Stimulated activated CD4-positive, alpha-beta T cell treated with anti-CD3 and anti-CD28 coated beads, Interleukin-1b, Interleukin-23, amount 100 ng/mL, for 48 hours (primary cell): ENCODE data around the gene CASP6.

ENCODE experiments used
- DNase-seq: peaks from one replicate; pipeline ENCODE4 v3.0.0-alpha.2; 2020

CASP6 gene

DNA sequence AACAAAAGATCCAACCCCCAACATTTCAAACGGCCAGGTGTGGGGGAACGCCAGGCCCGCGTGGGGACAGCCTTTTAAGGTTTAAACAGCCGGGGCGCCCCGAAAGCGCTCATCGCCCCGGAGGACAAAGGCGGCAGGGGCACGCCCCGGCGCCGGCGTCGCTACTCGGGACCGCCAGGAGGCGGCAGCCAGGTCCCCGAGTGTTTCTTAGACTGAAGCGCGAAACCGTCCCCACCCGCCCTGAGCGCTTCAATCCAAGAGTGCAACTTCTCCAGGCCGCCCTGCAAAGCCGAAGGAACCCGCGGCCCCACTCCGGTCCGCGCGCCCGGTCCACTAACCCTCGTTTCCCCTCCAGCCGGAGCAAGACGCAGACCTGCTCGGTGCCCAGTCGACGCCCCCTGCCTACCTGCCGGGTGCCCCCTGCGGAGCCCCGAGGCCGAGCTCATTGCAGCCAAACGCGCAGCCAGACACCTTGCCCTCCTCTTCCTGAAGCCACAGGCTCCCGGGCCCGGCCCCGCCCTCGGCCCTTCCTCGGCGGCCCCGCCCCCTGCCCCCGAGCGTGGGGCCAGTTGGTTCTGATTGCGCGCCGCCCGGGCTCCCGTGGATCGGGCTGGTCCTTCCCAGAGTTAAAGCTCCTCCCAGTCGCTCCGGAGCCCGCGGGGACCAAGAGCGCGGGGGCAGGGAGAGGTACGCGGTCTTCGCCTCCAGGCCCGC lies at the start of gene CASP6:
Gene CASP6, minus strand, starts transcription at position 496 of the 714 bp plus-strand sequence. Its CDS starts 50 bp downstream, at position 446.
- DNase-seq = peak; percentile 66

DNA sequence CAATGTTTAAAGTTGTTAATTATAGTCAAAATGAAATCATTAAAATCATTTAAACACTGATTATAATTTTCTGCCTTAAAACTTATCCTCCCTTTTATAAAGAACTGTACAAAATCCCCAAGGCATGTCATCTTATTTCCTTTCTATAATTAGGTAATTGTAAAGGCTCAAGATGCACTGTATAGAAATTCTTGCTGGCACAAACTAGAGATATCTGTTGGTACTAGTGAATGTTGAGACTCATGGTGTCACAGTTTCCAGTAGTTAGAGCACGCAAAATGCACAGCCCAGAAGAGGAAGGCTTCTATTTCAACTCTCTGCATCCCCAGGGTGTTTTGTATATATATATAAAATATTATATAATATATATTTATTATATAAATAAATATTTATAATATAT lies 49.3 kb upstream of the CASP6 start:
- DNase-seq = no peak

DNA sequence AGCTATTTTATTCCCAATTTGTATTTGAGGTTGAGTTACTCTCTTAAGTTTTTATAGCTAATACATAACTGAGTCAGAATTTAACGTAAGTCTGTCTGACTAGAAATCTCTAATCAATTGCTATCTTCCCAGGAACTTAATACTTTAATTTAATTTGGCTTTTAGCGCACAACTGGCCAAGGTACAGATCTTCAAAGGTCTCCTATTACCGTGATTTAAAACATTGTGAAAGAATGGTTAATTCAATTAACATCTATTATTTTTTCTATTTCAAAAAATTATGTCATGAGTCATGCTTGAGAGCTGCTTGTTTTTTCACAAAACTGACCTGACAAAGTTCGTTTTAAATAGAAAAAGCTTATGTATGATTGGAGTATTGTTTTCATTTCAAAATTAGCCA lies 48.6 kb upstream of the CASP6 start:
- DNase-seq = no peak

DNA sequence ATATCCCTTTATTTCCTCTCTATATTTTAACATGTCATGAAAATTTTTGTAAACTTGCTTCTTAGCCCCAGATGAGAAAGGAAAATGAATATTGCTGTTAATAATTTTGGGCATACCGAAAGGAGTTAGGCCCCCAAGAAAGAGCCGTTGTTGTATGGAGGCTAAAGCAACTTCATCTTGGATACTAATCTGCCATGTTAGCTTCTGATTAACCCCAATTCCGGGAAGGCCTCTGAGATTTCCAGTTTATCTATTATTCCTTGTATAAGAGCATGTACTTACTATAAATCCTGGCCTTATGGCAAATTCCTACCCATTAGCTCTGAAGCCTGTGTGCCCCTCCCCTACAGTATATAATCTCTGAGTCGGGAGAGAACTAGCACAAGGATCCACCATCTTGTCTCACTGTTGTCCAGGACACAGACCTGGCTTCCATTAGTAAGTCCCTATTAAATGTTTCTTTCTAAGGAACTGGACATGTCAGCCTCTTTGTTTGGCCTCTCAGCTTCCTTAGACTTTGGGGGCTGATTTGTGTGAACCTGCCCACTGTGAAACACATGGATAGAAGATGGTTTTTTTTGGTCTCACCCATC lies 47.5 kb upstream of the CASP6 start:
- DNase-seq = no peak

DNA sequence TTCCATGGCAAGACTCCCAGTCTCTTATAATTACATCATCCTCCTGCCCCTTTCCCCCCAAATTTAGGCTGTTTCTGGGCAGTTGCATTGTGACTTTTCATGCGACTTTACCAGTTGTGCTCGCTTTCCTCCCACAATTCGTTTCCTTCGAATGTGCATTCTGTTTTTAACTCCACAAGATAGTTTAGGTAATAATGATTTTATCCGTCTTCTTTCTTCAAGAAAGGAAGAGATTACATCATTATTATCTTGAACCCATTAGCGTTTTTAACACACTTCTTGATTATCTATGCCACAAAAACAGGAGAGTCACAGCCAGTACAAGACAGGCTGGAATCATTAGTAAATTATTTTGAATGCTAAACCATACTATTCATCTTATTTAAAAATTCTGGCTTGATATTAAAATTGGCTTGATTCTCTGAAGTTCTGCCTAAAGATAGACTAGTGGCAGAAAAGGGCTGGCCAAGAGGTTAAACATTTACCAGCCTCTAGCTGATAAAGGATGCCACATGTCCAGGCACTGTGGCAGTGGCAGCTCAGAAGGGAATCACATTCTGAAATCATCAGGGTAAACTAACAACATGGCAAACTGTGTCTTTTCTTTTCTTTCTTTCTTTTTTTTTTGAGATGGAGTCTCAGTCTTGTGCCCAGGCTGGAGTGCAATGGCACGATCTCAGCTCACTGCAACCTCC lies 46.3 kb upstream of the CASP6 start:
- DNase-seq = no peak

DNA sequence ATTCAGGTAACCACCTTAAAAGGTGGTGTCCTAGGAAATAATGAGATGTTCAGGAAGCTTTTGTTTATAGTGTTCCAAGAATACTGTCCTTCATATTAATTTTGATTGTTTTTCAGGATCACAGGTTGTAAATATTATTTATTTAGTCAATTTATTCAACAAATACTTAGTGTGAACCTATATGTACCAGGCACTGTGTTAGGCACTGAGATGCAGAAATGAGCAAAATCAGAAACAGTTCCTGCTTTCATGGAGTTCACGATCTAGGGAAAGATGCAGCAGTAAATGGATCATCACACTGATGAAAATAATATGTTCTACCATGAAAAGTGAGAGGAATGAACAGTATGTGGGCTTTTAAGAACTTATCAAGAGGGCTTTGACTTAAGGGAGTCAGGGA lies 44.9 kb upstream of the CASP6 start:
- DNase-seq = no peak

GRCh38 chr4:109746728-109747127 lies 43.5 kb upstream of the CASP6 start:
- no peak for DNase-seq

GRCh38 chr4:109745830-109746229 lies 42.6 kb upstream of the CASP6 start:
- DNase-seq = no peak

DNA sequence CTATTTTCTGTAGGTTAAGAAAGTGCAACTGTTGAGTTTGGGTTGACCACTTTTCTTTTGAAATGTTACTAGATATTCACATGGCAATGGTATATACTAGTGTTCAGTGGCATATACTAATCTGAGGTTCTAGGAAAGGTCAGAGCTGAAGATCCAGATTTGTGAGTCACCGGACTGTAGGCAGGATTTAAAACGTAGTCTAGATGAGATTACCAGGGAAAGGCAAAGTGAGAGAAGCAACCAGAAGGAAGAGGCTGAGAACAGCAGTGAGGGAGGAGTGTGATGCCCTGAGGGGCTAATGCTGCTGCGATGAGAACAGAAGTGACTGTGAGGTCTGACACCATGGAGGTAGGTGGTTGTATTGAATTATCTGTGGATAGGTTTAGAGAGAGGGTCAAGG lies 36.3 kb upstream of the CASP6 start:
- DNase-seq = no peak

GRCh38 chr4:109738104-109738872 lies 35.0 kb upstream of the CASP6 start:
- DNase-seq = no peak

DNA sequence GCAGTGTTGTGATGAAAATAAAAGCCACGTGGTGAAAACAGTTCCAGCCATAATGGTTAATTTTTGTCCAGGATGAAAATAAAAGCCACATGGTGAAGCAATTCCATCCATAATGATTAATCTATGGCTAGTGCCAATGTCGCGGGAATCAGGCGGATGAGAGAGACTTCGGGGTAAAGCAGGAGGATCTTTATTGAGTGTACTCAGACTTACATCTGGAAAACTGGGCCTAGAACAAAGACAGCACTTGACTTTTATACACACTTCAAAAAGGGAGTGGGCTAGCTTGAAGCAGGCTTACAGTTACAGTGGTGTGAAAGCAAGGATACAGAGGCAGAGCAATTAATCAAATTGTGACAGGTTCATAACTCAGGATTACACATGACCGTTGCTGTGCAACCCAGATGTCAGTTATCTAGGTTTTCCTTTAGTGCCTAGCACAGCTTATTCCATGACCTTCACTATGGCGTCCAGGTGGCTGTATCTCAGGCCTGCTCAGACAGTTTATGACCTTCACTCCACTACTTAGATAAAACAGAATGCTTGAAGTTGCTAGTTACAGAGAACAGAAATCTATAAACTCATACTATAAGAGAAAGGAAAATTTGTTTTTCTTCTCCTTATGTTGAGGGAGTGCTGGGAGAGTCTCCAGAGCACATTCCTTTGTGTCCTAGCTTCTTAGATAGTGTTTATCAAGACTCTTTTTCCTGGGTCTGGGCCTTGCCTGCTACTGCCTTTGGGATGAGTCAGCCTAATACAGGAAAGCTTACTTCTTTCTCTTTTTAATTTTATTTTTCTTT lies 32.5 kb upstream of the CASP6 start:
- DNase-seq = no peak

GRCh38 chr4:109733728-109734127 lies 30.5 kb upstream of the CASP6 start:
- DNase-seq = no peak

GRCh38 chr4:109730619-109731545 lies 27.6 kb upstream of the CASP6 start:
- DNase-seq = no peak

DNA sequence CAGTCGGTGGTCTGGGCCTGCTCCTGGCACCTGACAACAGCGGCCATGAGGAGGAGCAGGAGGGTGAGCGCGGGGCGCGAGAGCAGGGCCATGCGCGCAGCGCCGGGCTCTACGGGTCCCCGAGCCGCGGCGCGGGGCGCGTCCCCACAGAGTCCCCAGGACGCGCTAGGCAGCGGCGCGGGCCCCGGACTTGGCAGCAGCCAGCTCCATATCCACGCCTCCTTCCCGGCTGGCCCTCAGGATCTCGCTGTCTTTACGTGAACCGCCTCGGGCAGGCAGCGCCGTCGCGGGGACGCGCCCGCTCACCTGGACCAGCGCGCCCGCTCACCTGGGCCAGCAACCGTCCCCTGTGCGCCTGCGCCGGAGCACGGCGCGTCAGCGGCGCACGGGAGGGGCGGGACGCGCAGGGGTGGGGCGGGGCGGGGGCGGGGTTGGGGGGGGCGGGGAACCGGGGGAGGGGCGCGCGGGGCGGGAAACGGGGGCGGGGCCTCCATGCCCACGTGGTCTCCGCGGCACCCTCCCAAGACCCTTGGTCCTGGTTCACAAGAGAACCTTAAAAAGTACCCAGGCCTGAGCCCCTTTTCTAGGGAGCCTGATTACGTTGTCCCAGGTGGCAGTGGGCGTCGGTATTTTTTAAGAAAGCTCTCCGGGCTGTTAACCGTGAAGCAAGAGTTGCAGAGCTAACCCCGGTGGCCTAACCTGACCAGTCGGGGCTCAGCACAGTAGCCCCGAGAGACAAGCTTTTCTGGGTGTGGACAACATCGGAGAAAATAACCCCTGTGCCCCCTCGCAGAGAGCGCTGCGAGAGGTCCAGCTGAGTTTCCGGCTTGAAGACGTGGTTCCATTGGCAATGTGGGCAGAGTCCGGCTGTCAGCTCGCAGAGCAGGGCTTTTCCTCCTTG lies 26.7 kb upstream of the CASP6 start, which contains the start of gene PLA2G12A:
Gene PLA2G12A, minus strand, starts transcription at position 353 of the 901 bp plus-strand sequence. Its CDS starts 261 bp downstream, at position 92.
- peak; percentile 72 for DNase-seq

- peak; percentile 34 for DNase-seq
These were observed 26.0 kb upstream of the CASP6 start for GRCh38 chr4:109729117-109729717.

GRCh38 chr4:109728385-109728784 lies 25.1 kb upstream of the CASP6 start:
- DNase-seq = no peak

DNA sequence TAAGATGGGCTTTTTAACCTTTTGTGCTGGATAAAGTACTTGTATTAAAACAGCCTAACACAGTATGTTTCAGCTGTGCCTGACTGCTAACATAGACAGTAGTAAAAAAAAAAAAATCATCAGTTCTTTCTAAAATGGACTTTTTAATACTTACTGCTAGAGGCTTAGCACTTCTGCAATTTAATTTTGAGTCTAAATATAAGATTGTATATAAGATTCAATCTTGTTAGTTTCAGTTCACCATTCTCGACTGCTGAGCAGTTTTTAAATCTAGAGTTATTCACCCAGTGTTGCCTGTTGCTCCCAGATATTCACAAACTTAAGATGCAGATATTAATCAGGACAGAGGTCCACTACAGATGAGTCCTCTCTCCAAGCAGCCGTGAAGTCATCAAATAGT lies 19.9 kb upstream of the CASP6 start:
- DNase-seq = no peak

DNA sequence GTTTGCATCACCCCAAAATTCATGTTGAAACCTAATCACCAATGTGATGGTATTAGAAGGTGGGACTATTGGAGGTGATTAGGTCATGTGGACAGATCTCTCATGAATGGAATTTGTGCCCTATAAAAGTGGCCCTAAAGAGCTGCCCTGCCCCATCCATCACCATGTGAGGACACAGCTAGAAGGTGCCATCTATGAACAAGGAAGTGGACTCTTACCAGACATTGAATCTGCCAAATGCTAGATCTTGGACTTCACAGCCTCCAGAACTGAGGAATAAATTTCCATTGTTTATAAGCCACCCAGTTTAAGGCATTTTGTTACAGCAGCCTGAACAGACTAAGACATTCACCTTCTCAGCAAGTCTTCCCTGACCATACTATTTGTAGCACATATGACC lies 19.1 kb upstream of the CASP6 start:
- DNase-seq = no peak

DNA sequence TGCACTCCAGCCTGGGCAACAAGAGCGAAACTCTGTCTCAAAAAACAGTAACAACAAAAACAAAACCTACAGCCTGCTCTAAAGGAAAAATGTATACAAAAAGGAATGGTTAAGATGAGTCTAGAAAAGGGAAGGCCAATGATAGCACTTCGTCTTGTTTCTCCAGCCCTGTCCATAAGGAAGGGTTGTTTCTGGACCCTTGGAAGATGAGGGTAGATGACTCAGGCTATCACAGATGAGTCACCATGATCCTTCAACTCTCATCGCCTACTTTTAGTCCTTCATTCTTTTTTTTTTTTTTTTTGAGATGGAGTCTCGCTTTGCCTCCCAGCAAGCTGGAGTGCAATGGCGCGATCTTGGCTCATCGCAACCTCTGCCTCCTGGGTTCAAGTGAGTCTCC lies 17.8 kb upstream of the CASP6 start:
- no peak for DNase-seq

GRCh38 chr4:109719604-109720003 lies 16.4 kb upstream of the CASP6 start:
- no peak for DNase-seq
